Hepatocyte (in vitro differentiated cells): ENCODE results near the gene HNF1B.

Experiments used
- EZH2 ChIP-seq: fragments of 200-600 bp; sonication (generic); IDR thresholded peaks from 2 replicates; pipeline ENCODE4 v1.6.1; 2016; ENCODE audit warnings: antibody characterized with exemption, mild to moderate bottlenecking, borderline replicate concordance
- EZH2phosphoT487 ChIP-seq: fragments of 200-600 bp; sonication (generic); IDR thresholded peaks from one replicate; pipeline ENCODE4 v1.6.1; 2018; ENCODE audit warnings: antibody characterized with exemption, mild to moderate bottlenecking, low read depth, moderate library complexity; ENCODE audit not compliant: unreplicated experiment, severe bottlenecking
- TF ChIP-seq, protein P1 (sequence below): fragments of 200-600 bp; sonication (generic); IDR thresholded peaks from 2 replicates; pipeline ENCODE4 v1.5.1; 2016; ENCODE audit warnings: antibody characterized with exemption, mild to moderate bottlenecking; ENCODE audit not compliant: poor library complexity

DNA sequence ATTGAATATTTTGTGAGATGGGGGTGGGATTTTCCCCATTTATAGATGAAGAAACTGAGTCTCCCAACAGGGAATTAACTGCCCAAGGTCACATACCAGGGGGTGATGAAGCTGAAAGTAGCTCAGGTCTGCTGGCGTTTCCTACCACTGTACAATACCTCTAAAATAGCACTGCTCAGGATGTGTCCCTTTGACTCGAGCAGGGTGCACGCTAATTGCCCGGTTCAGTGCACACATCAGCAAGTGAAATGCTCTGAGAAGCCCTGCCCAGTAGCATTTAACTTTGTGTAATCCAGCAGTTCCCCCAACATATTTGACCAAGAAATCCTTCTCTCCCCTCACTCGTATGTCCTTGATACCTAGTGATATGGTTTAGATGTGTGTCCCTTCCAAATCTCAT lies 51.5 kb downstream of the HNF1B start:
- TF ChIP-seq, protein P1, sequence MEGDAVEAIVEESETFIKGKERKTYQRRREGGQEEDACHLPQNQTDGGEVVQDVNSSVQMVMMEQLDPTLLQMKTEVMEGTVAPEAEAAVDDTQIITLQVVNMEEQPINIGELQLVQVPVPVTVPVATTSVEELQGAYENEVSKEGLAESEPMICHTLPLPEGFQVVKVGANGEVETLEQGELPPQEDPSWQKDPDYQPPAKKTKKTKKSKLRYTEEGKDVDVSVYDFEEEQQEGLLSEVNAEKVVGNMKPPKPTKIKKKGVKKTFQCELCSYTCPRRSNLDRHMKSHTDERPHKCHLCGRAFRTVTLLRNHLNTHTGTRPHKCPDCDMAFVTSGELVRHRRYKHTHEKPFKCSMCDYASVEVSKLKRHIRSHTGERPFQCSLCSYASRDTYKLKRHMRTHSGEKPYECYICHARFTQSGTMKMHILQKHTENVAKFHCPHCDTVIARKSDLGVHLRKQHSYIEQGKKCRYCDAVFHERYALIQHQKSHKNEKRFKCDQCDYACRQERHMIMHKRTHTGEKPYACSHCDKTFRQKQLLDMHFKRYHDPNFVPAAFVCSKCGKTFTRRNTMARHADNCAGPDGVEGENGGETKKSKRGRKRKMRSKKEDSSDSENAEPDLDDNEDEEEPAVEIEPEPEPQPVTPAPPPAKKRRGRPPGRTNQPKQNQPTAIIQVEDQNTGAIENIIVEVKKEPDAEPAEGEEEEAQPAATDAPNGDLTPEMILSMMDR = no peak
- TF ChIP-seq EZH2 (no peak), EZH2phosphoT487 (no peak)
